NB4 (cell line): ENCODE measurements around the gene SLC9A1.

Experiments
- POLR2A ChIP-seq: IDR thresholded peaks from 2 replicates; pipeline ENCODE4 v1.6.1; 2011; ENCODE audit warnings: mild to moderate bottlenecking; ENCODE audit not compliant: insufficient read length; ENCODE audit errors: extremely low read depth
- TF ChIP-seq, protein P1 (sequence below): IDR thresholded peaks from one replicate; pipeline ENCODE4 v1.5.1; 2012; ENCODE audit warnings: low read depth, low read length
- TF ChIP-seq, protein P2 (sequence below): IDR thresholded peaks from 2 replicates; pipeline ENCODE4 v1.6.1; 2011; ENCODE audit warnings: low read depth, low read length

DNA sequence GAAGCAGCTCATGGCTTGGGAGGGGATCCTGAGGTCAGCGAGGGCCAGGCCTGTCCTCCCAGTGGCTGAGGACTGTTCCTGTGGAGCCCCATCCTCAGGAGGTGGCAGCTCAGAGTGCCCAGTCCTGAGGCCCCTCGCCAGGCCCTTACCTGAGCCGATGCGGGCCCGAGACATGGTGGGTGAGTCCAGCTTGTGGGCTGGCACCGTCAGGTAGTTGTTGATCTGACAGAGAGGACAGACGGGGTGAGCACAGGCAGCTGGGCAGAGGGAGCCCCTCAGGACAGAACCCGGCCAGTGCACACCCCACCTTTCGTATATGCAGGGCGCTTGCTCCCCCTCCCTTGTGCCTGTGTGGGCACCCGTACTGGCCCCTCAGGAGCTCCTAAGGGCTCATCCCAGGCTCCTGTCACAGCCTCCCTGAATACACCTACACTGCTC is 53.9 kb downstream of the SLC9A1 start:
- TF ChIP-seq, protein P1, sequence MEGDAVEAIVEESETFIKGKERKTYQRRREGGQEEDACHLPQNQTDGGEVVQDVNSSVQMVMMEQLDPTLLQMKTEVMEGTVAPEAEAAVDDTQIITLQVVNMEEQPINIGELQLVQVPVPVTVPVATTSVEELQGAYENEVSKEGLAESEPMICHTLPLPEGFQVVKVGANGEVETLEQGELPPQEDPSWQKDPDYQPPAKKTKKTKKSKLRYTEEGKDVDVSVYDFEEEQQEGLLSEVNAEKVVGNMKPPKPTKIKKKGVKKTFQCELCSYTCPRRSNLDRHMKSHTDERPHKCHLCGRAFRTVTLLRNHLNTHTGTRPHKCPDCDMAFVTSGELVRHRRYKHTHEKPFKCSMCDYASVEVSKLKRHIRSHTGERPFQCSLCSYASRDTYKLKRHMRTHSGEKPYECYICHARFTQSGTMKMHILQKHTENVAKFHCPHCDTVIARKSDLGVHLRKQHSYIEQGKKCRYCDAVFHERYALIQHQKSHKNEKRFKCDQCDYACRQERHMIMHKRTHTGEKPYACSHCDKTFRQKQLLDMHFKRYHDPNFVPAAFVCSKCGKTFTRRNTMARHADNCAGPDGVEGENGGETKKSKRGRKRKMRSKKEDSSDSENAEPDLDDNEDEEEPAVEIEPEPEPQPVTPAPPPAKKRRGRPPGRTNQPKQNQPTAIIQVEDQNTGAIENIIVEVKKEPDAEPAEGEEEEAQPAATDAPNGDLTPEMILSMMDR = no peak
- no peak for TF ChIP-seq POLR2A
- TF ChIP-seq, protein P2, sequence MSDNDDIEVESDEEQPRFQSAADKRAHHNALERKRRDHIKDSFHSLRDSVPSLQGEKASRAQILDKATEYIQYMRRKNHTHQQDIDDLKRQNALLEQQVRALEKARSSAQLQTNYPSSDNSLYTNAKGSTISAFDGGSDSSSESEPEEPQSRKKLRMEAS = no peak
